GM18502 (cell line): Measurements from ENCODE around the gene ROBO3.

Experiments used
- ATAC-seq: cut with Tn5 transposase; IDR thresholded peaks from one replicate; pipeline ENCODE4 v1.9.1; 2021; ENCODE audit warnings: mild to moderate bottlenecking; ENCODE audit not compliant: unreplicated experiment, poor library complexity

Gene ROBO3

DNA sequence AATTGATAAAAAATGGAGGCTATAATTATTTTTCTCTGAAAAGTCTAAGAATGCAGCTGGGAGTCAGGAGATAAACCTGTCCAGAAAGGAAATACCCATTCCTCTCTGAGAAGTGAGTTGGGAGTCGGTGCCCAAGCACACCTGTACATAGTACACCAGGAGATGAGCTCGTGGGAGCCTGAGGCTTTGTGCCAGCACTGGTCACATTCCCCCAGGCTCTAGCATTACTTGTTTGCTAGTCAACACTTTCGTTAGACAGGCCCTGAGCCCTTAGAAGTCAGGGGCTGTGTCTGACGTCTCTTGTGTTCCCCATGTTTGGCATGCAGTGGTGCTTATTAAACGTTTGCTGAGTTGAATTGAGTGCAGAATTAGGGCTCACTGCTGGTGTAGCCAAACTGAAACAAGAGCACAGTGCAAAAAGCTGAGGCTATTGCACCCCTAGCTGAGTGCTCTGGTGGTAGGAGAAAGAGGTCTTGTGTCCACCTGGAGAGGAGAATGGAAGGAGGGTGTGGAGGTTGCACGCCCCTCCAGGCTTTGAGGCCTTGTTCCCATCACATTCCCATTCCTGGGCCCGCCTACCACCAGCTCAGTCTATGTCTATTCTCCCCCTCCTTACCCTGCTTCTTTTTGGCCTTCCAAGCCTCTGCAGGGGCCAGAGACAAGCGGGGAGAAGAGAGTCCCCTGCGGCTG is 25.6 kb downstream of the ROBO3 start:
- no peak for ATAC-seq

- ATAC-seq: no peak
These were observed 26.2 kb downstream of the ROBO3 start for GRCh38 chr11:124891373-124891861.

DNA sequence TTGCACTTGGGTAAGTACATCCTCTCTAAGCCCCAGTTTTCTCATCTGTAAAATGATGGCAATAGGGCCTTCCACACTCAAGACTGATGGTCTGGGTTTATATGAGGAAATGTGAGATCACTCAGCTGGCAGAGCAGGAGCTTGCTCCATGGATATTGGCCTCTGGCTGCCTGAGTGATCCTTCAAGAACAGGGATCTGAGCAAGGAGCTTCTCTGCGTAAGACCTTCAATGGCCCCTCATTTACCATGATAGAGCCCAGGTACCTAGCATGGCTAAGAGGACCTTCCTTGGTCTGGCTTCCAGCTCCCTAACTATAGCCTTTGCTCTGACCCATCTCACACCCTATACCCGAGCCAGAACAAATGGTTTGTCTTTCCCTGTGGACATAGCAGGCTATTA is 26.9 kb downstream of the ROBO3 start:
- ATAC-seq: no peak

DNA sequence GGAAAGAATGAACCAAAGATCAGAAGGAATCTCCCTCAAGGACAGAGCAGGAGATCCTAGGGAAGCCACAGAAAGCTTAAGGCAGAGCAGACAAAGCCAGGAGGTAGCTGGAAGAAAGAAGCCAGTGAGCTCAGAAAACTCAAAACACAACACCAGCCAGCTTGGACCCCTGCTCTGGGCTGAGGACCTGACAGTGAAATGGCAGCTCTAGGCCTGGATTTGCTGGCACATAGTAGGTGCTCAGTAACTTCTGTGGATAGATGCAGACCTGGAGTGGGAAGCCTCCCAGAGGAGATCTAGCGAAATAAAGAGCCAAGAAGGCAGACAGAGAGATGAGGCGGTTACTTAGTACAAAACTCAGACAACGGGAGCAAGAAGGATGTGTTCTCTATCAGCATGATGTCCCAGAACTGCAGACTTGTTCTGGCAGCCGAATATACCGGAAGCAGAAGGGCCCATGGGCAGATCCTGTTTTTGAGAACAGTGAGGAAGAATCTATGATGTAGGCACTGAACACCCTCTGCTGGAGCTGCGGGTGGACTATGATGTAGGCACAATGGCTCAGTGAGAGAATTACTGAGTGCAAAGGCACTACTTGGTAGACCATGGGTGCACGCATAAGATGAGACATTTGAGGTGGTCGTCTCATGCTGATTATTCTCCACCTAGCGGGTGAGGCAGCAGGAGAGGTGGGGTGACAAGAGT is 27.7 kb downstream of the ROBO3 start:
- no peak for ATAC-seq

GRCh38 chr11:124893781-124894401 is 28.7 kb downstream of the ROBO3 start:
- no peak for ATAC-seq

- no peak for ATAC-seq
These were observed 29.6 kb downstream of the ROBO3 start for GRCh38 chr11:124894606-124895430.

DNA sequence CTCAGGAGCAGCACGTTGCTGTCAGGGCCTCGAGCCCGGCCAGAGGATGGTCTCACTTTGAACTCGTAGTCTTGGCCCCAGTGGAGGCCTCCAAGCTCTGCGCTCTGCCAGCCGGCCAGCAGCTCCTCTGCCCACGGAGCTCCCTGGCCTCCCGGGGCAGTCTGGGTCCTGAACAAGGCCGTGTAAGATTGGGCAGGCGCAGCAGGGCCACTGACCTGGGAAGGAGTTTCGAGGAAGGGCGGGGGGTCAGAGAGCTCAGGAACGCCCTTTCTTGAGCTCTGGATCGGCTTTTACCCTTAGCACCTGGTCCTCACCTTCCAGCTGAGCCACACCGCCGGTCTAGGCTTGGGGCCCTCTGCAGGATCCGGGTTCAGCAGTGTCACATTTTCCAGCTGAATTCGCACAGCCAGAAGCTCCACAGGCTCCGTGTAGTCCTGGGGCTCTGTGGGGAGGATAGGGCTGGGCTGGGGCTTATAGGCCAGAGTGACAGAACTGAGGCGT is 30.3 kb downstream of the ROBO3 start:
- ATAC-seq: no peak

DNA sequence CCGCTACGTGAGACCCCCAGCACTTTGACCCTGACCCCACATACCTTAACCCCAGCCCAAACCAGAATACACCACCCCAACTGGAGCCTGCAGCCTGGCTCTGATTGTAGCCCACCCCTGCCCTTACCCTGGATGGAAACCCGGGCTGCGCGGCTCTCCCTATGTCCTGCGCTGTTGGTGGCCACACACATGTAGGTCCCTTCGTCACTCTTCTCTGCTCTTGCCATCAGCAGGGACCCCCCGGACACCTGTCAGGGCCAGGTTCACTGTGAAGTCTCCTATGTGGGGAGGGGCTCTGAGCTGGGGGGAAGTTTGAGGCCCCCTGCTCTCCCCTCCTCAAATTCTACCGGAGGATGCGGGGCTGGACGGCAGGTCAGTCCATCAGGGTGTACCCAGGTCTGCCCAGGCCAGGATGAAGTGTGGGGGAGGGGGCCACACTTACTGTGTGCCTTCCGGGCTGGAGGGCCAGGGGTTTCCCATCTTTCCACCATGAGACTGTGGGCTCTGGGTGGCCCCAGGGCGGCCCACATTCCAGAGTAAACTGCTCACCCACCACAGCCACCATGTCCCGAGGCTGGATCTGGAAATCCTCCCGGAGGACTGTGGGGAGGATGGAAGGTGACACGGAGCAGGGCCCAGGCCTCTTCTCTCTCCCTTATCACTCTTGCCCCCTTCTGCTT is 31.0 kb downstream of the ROBO3 start:
- ATAC-seq: no peak

- no peak for ATAC-seq
These were observed 31.7 kb downstream of the ROBO3 start for GRCh38 chr11:124896821-124897391.

DNA sequence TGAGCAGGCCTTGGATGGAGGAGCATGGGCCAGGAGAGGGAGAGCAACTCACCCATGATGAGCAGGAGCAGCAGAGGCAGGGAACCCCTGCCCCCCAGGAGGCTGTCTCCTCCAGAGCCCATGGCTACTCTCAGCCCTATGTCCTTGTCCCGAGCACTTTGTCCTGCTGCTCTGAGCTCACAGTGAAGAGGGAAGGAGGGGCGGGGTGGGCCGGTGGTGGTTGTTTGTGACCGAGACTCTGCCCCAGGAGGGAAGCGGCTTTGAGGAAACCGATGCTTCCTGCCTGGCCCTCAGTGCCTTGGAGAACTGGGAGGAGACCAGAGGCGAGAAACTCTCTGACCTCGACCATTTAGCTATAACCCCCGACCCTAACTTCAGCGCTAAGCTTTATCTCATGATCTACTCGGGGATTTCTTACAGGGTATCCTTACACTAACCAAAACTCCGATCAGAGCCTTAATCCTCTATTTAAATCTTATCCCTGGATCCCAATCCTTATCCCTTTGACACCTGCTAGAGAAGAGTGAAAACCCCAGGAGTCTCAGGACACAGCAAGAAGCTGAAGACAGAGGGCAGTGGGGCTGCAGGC is 32.5 kb downstream of the ROBO3 start, which contains the start of gene ROBO4:
Gene ROBO4, minus strand, starts transcription at position 192 of the 589 bp plus-strand sequence. Its CDS starts 70 bp downstream, at position 122.
- ATAC-seq: no peak

DNA sequence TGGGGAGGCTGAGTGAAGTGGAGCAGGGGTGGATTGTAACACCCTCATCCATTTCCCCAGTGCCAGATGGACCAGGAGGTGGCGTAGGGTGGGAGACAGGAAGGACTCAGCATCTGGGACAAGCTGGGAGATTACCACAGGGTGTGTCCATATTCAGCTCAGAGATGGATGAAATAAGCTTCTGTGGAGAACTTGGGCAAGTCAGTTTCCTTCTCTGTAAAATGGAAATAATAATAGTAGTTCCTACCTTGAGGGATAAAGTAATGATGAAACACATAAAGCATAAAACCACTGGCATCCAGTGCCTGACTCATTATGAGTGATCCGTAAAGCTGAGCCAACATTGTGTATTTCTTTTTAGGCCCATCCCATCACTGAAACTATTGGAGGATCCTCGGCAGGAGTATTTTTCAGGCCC is 33.0 kb downstream of the ROBO3 start:
- no peak for ATAC-seq

DNA sequence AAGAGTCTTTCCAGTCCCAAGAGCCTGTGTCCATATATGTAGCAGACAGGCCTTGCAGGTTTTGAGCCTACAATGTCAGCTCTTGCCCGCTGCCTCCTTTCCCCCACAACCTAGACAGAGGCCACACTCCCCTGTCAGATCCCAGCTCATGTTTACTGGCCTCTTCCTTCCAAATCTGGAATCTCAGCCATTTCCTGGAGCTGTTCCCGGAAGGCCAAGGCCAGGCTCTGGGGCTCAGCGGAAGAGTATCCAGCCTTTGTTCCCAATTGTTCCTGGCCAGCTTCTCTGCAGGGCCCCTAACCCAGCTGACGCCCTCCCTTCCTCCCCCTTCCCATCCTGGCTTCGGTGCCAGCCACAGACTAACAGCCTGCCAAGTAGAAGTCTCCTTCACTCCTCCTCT is 33.5 kb downstream of the ROBO3 start:
- ATAC-seq: no peak

DNA sequence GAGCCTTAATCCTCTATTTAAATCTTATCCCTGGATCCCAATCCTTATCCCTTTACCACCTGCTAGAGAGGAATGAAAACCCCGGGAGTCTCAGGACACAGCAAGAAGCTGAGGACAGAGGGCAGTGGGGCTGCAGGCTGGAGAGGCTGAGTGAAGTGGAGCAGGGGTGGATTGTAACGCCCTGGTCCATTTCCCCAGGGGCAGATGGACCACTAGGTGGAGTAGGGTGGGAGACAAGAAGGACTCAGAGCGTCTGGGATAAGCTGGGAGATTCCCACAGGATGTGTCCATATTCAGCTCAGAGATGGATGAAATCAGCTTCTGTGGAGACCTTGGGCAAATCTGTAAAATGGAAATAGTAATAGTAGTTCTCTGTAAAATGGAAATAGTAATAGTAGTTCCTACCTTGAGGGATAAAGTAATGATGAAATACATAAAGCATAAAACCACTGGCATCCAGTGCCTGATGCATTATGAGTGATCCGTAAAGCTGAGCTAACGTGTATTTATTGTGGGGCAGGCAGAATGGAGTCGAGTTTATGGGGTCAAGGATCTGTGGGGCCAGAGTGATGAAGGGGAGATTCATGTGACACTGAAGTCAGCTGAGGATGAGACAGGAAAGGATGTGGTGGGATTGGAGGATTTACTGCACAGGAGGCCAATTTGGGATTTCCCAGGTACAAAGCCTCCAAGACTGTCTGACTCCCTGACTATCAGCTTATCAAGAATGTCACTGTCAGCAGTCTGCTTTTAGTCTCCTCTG is 34.3 kb downstream of the ROBO3 start:
- no peak for ATAC-seq

DNA sequence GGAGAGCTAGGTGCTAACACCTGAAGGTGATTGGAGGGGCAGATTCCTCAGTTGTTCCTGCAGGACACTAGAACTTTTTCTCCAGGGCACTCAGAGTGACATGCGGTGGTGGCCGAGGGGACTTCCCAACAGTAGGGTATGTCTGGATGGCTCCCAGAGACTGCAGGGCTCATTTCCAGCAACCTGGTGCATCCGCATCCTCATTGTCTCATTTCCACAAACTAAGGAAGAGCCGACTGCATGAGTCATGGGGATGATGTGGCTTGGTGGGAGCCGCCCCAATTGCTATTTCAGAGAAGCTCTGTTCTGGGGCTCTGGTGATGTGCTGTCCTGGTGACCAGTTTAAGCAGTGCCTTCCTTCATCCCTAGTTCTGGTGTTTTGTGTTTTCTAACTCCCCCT is 35.2 kb downstream of the ROBO3 start:
- no peak for ATAC-seq

DNA sequence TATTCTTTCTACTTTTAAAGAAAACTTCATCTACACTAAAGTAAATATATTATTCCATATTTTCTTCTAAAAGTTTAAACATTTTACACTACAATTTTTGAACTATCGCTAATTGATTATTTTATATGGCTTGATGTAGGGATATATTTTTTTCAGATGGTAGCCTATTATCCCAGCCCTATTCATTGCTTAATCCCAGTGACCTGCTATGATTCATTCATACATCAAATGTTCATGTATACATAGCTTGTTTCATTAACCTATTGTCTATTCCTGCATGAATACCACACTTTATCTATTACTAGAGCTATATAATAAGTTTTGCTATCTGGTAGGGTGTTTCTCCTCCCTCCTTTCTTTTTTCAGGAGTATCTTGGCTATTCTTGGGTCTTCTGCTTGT is 37.4 kb downstream of the ROBO3 start:
- ATAC-seq: no peak

DNA sequence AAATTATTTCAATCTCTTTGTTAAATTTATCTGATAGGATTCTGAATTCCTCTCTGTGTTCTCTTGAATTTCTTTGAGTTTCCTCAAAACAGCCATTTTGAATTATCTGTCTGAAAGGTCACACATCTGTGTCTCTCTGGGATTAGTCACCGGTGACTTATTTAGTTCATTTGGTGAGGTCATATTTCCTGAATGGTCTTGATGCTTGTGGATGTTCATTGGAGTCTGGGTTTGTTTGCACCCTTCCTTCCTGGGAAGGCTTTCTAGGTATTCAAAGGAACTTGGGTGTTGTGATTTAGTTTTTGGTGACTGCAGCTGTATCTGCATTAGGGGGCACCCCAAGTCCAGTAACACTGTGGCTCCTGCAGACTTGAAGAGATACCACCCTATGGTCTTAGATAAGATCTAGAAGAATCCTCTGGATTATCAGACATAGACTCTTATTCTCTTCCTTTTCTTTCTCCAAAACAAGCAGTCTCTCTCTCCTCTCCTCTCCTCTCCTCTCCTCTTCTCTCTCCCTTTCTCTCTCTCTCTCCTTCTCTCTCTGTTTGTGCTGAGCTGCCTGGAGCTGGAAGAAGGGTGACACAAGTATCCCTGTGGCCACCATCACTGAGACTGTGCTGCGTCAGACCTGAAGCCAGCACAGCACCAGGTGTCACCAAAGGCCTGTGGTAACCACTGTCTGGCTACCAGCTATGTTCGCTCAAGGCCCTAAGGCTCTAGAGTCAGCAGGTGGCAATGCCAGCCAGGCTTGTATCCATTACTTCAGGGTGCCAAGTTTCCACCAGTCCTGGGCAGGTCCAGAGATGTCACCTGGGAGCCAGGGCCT is 50.5 kb downstream of the ROBO3 start:
- no peak for ATAC-seq

GRCh38 chr11:124916370-124916710 is 51.1 kb downstream of the ROBO3 start:
- no peak for ATAC-seq
